Muscle layer of colon (tissue), 2 donors: ENCODE data around the gene NSMCE4A.
"Not testable (repeated sequence)": the region's sequence is repeated elsewhere in the genome, so short reads cannot be mapped to it uniquely, and the experiment has no call there.

ENCODE experiments used
- H3K27ac ChIP-seq: one replicate; pipeline ENCODE4 v1.7.0; 2013; ENCODE audit warnings: low read depth, mild to moderate bottlenecking, low read length, moderate library complexity
- H3K27me3 ChIP-seq, 2 donors: one replicate each; pipeline ENCODE4 v1.7.0; 2013; ENCODE audit warnings: low read length in 2 of 2, mild to moderate bottlenecking in 2 of 2; ENCODE audit not compliant: insufficient read depth in 2 of 2, control insufficient read depth in 1 of 2
- H3K36me3 ChIP-seq: one replicate; pipeline ENCODE4 v1.7.0; 2013; ENCODE audit warnings: mild to moderate bottlenecking, low read length; ENCODE audit not compliant: insufficient read depth
- H3K4me1 ChIP-seq: one replicate; pipeline ENCODE4 v1.7.0; 2013; ENCODE audit warnings: mild to moderate bottlenecking, low read length; ENCODE audit not compliant: insufficient read depth
- H3K4me3 ChIP-seq, 2 donors: one replicate each; pipeline ENCODE4 v1.7.0; 2013; ENCODE audit warnings: low read length in 2 of 2, low read depth in 1 of 2, mild to moderate bottlenecking in 1 of 2, moderate library complexity in 1 of 2
- H3K9ac ChIP-seq: one replicate; pipeline ENCODE4 v1.7.0; 2013; ENCODE audit warnings: low read length
- H3K9me3 ChIP-seq: one replicate; pipeline ENCODE4 v1.7.0; 2013; ENCODE audit warnings: mild to moderate bottlenecking, low read length
- donor health status: abdominal sarcoma.
- donor health status: Adenocarcinoma of cecum.

The NSMCE4A gene

DNA sequence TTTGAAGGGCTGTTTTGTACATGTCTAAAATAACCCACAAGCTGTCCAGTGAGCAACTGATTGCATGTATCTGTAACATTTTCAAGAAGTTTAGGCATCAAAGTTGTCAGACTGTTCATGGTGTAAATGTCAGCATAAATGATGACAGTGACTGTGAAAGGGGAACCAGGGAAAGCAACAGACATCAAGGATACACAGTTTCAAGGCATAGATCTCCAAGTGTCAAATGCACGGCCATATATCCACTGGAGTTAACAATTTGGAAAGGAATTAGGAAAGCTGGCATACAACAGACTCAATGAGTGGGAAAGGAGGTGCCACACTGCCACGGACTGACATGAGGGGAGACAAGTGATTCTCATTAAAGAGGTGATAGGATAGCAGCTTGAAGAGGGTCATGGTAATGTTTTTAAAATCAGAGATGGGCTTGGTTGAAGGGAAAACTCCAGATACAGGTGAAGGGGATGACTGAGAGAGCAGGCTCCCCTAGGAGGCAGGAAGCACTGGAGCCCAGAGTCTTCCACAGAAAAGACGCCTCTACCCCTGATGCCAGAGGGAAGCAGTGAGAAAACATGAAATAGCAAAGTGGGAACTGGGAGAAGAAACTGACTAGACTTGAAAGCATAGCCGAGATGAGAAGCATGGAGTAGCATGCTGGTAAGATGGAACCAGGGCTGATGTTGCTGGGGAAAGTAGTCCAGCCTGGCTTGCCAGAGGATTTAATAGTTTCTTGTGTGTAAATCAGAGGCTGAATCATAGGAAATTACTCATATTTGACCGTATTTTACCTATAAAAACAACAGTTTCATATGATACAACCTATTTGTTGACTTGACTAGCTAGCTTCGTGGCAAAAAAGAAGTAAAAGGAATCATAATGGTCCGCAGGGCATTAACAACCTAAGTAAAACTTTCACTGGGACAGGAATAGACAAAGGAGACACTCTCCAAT, 18.6 kb downstream of the NSMCE4A start:
- Histone ChIP-seq H3K4me3 (no peak overlapping the region), H3K36me3 (peaks cover 25% of the 10 kb centered on the region), H3K27me3 (no peaks in the 10 kb centered on the region), H3K4me1 (no peaks in the 10 kb centered on the region), H3K27ac (no peak overlapping the region), H3K9ac (no peak overlapping the region), H3K9me3 (no peaks in the 10 kb centered on the region)

DNA sequence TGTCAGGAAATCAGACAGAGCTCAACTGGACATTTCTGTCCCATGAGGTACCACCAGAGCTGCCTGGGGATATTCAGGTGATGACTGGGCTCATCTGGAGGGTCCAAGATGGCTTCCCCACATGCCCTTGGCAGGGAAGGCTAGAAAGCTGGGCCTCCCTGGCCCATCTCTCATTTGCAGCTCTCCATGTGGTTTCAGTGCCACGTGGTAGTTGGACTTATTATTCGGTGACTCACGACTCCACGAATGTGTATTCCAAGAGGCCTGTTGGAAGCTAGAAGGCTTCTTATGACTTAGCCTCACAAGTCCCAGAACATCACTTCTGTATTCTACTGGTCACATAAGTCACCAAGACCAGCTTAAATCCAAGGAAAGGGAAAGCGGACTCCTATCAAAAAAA, 22.8 kb downstream of the NSMCE4A start:
- Histone ChIP-seq H3K9ac (no peak overlapping the region), H3K36me3 (peaks cover 10% of the 10 kb centered on the region), H3K9me3 (no peaks in the 10 kb centered on the region), H3K4me1 (peaks cover 14% of the 10 kb centered on the region), H3K4me3 (no peak overlapping the region), H3K27ac (no peak overlapping the region), H3K27me3 (no peaks in the 10 kb centered on the region)

DNA sequence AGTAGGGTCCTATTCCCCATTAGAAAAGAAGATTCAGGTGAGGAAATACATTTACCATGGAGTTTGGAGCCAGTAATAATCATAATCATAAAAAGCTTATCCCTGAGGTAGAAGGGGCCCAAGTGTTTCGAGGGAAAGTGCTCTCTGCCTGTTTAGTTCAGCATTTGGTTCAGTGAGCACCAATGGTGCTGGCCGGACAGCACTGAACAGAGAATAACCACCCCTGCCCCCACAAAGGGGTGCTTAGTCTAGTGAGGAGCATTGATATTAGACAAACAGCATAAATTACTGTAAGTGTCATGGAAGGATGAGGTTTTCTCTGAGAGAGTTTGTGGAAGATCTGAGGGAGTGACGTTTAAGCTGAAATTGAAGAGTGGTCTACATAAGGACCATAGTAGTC, 25.6 kb downstream of the NSMCE4A start:
- Histone ChIP-seq H3K27ac (no peak overlapping the region), H3K36me3 (no peaks in the 10 kb centered on the region), H3K4me1 (peaks cover 14% of the 10 kb centered on the region), H3K27me3 (no peaks in the 10 kb centered on the region), H3K9me3 (no peaks in the 10 kb centered on the region), H3K9ac (no peak overlapping the region), H3K4me3 (no peak overlapping the region)

DNA sequence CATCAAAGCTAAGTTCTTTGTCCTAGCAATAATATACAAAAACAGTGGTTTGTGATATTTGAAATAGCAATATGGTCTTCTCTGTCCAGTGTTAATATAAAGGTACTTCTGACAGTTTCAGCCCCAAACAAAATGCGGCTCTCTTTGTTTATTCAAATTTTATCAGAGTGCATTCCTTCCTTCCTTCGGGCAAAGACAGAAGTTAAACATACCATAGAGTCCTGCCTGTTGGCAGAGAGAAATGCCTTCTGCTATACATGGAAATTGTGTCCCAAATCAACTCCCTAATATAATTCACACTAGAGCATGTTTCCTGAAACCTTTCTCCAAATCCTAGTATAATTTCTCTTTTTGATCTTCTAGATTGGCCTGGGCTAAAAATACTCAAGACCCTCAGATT, 26.0 kb downstream of the NSMCE4A start:
- peaks cover 14% of the 10 kb centered on the region for H3K4me1 ChIP-seq
- no peaks in the 10 kb centered on the region for H3K9me3 ChIP-seq
- no peaks in the 10 kb centered on the region for H3K36me3 ChIP-seq
- no peak overlapping the region for H3K4me3 ChIP-seq
- no peak overlapping the region for H3K27ac ChIP-seq
- H3K27me3 ChIP-seq, result no peaks in the 10 kb centered on the region
- no peak overlapping the region for H3K9ac ChIP-seq

DNA sequence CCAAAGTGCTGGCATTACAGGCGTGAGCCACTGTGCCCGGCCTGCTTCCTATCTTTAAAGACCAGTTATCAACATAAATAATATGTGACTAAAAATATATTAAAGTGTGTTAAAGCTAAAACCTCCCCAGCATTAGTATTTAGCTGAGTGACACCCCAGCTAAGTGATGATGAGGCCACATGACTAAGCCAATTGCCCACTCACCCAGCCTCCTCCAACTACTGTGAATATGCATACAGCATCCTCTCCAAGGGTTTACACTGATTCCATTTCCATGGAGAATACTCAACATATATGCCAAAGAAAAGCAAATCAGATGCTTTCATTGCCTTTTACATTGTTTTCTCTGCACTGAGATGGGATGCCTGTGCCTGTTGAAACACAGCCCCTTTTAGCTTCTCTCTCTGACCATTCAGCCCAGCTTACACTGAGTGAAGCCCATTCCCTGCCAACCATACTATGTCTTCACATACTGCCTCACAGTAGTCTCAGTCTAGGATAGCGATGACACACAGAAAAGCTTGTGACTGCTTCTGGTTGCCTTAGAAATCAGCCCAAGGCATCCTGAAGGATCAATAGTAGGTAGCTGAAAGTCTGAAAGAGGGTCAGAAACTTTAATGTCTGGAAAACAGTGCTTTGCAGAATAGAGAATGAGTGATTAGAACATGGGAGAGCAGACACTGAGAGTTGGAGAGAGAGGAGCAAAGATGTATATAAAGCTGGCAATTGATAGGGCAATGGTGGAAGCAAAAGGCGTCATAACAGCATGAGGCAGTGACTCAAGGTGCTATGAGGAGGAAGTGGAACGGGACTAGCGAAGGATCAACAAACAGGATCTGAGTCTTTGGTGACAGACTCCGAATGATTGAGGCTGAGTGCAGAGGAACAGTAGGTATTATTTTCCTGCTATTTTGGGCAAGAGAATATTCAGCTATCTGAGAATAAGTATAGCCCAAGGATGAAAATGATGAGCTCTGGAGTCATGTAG, 27.4 kb downstream of the NSMCE4A start:
- Histone ChIP-seq H3K4me3 (no peak overlapping the region), H3K36me3 (no peaks in the 10 kb centered on the region), H3K9ac (no peak overlapping the region), H3K27ac (no peak overlapping the region), H3K4me1 (peaks cover 23% of the 10 kb centered on the region), H3K9me3 (no peaks in the 10 kb centered on the region), H3K27me3 (no peaks in the 10 kb centered on the region)

DNA sequence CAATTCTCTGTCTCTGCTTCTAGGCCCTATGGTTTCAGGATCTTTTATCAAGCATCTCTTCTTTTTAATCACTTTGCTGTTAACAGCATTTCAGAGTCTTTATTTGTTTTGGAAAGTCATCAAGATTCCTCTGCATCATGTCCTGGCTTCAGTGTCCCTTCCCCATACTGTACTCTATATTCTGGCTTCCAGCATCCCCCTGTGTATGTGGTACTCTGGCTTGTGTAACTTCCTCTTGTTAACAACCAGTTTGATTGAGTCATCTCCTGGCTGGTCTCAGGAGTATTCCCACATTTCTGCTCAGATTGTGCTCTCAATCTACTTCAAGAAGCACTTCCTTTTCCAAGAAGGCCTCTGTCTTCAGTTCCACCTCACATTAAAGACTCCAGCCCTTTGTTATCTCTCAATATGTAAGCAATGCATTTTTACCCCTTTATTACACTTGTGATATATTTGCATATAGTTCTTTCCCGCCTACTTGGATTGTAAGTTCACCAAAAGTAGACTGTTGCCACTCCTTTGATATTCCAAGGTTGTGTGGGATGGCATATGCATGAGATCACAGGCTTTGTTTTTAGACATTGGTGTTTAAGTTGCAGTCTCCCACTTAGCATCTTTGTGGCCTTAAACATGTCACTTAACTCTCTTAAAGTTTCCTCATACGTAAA, 32.1 kb downstream of the NSMCE4A start:
- Histone ChIP-seq H3K27me3 (no peaks in the 10 kb centered on the region), H3K9ac (no peak overlapping the region), H3K27ac (peak overlapping the region; percentile 41), H3K4me1 (peaks cover 10% of the 10 kb centered on the region), H3K9me3 (no peaks in the 10 kb centered on the region), H3K36me3 (no peaks in the 10 kb centered on the region), H3K4me3 (no peak overlapping the region)

DNA sequence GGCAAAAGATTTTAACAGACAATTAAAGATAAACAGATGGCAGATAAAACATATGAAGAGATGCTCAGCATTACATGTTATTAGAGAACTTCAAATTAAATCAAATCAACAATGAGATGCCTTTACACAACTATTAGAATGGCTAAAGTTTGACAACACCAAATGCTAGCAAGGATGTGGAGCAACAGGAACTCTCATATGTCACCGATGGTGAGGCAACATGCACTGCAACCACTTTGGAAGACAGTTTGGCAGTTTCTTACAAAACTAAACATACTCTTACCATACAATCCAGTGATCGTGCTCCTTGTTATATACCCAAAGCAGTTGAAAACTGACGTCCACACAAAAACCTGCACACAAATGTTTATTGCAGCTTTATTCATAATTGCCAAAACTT, 33.5 kb downstream of the NSMCE4A start:
- Histone ChIP-seq H3K9ac (no peak overlapping the region), H3K27ac (no peak overlapping the region), H3K4me1 (peaks cover 10% of the 10 kb centered on the region), H3K27me3 (no peaks in the 10 kb centered on the region), H3K36me3 (no peaks in the 10 kb centered on the region), H3K9me3 (no peaks in the 10 kb centered on the region), H3K4me3 (no peak overlapping the region)

DNA sequence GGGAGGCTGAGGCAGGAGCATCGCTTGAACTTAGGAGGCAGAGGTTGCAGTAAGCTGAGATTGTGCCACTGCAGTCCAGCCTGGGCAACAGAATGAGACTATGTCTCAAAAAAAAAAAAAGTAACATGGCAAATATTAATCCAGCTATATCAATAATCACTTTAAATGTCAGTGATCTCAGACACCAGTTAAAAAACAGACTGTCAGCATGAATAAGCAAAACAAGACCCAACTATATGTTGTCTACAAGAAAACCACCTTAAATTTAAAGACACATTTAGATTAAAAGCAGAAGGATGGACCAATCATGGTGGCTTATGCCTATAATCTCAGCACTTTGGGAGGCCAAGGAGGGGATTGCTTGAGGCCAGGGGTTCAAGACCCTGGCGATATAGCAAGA, 38.7 kb downstream of the NSMCE4A start:
- Histone ChIP-seq H3K9me3 (no peaks in the 10 kb centered on the region), H3K27me3 (no peaks in the 10 kb centered on the region), H3K27ac (no peak overlapping the region), H3K4me3 (no peak overlapping the region), H3K4me1 (peaks cover 3% of the 10 kb centered on the region), H3K9ac (no peak overlapping the region), H3K36me3 (no peaks in the 10 kb centered on the region)

DNA sequence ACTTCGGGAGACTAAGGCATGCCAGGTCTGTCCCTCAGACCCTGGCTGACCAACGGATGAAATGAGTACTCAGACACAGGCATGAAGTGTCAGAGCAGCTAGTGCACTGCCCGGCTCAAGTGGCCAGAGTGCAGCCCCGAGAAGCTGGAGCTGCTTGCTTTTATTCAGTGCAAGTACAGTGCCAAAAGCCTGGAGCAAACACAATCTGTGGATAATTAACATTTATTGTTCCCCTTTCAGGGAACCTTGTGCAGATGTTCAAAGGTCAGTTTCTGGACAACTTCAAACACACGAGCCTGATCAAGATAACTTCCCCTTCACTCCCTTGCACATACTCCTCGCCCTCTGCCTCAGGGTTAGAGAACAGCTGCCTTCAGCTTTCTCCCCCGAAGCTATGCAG, 39.3 kb downstream of the NSMCE4A start:
- no peaks in the 10 kb centered on the region for H3K36me3 ChIP-seq
- no peak overlapping the region for H3K9ac ChIP-seq

DNA sequence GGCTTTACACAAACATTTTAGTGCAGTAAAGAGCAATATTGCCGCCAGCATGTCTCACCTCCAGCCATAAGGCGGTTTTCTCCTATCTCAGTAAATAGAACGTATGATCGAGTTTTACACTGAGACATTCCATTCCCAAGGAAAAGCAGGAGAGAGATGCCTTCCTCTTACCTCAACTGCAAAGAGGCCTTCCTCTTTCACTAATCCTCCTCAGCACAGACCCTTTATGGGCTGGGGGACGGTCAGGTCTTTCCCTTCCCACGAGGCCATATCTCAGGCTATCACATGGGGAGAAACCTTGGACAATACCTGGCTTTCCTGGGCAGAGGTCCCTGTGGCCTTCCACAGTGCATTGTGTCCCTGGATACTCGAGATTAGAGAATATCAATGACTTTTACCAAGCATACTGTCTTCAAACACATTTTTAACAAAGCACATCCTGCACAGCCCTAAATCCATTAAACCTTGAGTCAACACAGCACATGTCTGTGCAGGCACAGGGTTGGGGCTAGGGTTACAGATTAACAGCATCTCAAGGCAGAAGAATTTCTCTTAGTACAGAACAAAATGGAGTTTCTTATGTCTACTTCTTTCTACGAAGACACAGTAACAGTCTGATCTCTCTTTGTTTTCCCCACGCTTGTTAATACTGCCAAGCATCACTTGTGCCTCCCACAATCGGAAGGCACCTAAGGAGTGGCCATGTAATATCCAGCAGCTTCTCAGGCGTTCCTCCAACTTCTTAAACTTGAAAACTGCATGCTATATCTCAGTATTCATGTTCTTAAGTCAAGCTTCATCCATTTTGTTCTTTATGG, 44.5 kb downstream of the NSMCE4A start:
- H3K27ac ChIP-seq, result not testable (repeated sequence)

More for the DNA sequence above, 39.3 kb downstream of the NSMCE4A start:
- H3K4me3 ChIP-seq, result no peak overlapping the region
- no peaks in the 10 kb centered on the region for H3K27me3 ChIP-seq
- no peaks in the 10 kb centered on the region for H3K9me3 ChIP-seq
- peaks cover 3% of the 10 kb centered on the region for H3K4me1 ChIP-seq
- no peak overlapping the region for H3K27ac ChIP-seq

More for the DNA sequence above, 44.5 kb downstream of the NSMCE4A start:
- peaks cover 18% of the 10 kb centered on the region for H3K4me1 ChIP-seq
- H3K9me3 ChIP-seq, H3K27me3 ChIP-seq, H3K9ac ChIP-seq, H3K36me3 ChIP-seq, H3K4me3 ChIP-seq: not testable (repeated sequence)
